Measurements from ENCODE around the gene KIF20B.

- TF ChIP-seq, protein P1, sequence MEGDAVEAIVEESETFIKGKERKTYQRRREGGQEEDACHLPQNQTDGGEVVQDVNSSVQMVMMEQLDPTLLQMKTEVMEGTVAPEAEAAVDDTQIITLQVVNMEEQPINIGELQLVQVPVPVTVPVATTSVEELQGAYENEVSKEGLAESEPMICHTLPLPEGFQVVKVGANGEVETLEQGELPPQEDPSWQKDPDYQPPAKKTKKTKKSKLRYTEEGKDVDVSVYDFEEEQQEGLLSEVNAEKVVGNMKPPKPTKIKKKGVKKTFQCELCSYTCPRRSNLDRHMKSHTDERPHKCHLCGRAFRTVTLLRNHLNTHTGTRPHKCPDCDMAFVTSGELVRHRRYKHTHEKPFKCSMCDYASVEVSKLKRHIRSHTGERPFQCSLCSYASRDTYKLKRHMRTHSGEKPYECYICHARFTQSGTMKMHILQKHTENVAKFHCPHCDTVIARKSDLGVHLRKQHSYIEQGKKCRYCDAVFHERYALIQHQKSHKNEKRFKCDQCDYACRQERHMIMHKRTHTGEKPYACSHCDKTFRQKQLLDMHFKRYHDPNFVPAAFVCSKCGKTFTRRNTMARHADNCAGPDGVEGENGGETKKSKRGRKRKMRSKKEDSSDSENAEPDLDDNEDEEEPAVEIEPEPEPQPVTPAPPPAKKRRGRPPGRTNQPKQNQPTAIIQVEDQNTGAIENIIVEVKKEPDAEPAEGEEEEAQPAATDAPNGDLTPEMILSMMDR (IDR thresholded peaks at IDR 0.05), result no peak
- TF ChIP-seq POLR2A (IDR thresholded peaks at IDR 0.05), result no peak
These were observed 6.0 kb downstream of the KIF20B start for GRCh38 chr10:89707372-89707771.
